ENCODE data around the gene CFTR. TPM values are rescaled to one million over a fixed set of nuclear protein-coding genes. Genes with fewer than 3 reads are reported as not detected.

The CFTR gene
- total RNA-seq, 1 experiment from 2014 or later: 1.2 TPM

DNA sequence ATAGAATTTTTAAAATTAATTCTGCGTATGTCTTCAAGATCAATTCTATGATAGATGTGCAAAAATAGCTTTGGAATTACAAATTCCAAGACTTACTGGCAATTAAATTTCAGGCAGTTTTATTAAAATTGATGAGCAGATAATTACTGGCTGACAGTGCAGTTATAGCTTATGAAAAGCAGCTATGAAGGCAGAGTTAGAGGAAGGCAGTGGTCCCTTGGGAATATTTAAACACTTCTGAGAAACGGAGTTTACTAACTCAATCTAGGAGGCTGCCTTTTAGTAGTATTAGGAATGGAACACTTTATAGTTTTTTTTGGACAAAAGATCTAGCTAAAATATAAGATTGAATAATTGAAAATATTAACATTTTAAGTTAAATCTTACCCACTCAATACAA is 70.8 kb downstream of the CFTR start:
- Mint-ChIP-seq H3K36me3 (ENCODE audit: insufficient read depth in 1 of 3, low read depth in 3 of 3) (no peaks in the 10 kb centered on the region), H3K27ac (no peak overlapping the region), H3K27me3 (ENCODE audit: low read depth) (no peaks in the 10 kb centered on the region), H3K9me3 (no peaks in the 10 kb centered on the region), H3K4me3 (no peak overlapping the region), H3K4me1 (peaks cover 3 to 8% of the 10 kb centered on the region in 2 experiments)
- H2BK15ac ChIP-seq (ENCODE audit: low read depth, low read length): no peak overlapping the region
- no peak overlapping the region for H4K5ac ChIP-seq (ENCODE audit: insufficient read length, low read depth, low read length)
- H2AFZ ChIP-seq (ENCODE audit: low read length): no peak overlapping the region
- H2BK120ac ChIP-seq (ENCODE audit: low read depth, low read length, poor library complexity, severe bottlenecking): no peak overlapping the region
- no peak overlapping the region for H2BK20ac ChIP-seq (ENCODE audit: low read depth, low read length, poor library complexity, severe bottlenecking)
- H3K18ac ChIP-seq (ENCODE audit: insufficient read length, low read depth, low read length): no peak overlapping the region
- no peak overlapping the region for H3T11ph ChIP-seq (ENCODE audit: low read length)
- no peak overlapping the region for H3K9ac ChIP-seq (ENCODE audit: extremely low read depth, insufficient read length, low read length)
- H3K4me2 ChIP-seq (ENCODE audit: insufficient read depth, insufficient read length, low read length): no peak overlapping the region
- no peak overlapping the region for H3K14ac ChIP-seq (ENCODE audit: insufficient read depth, low read length)
- no peaks in the 10 kb centered on the region for H3K79me2 ChIP-seq (ENCODE audit: insufficient read depth, low read length)
- WGBS (ENCODE audit: extremely low coverage, insufficient read length, low lambda C conversion rate): no CpG with 5 or more reads among the region's 2 CpGs
- no peak for DNase-seq
- H2BK12ac ChIP-seq (ENCODE audit: insufficient read length, low read depth, low read length): no peak overlapping the region
- H3K4me1 ChIP-seq (ENCODE audit: insufficient read depth, low read length): no peaks in the 10 kb centered on the region
- no peak overlapping the region for H3K56ac ChIP-seq (ENCODE audit: insufficient read length, low read depth, low read length)
- H3K23me2 ChIP-seq (ENCODE audit: insufficient read length, low read depth, low read length, poor library complexity, severe bottlenecking): no peaks in the 10 kb centered on the region
- H4K8ac ChIP-seq (replicated peaks; ENCODE audit: insufficient read length, low read depth, low read length): no peak overlapping the region
- H3K27me3 ChIP-seq (ENCODE audit: insufficient read depth, low read length): no peaks in the 10 kb centered on the region
- no peaks in the 10 kb centered on the region for H3K79me1 ChIP-seq (ENCODE audit: insufficient read depth, low read depth, low read length, poor library complexity, severe bottlenecking)
- H3K23ac ChIP-seq (ENCODE audit: insufficient read length, low read depth, low read length): no peak overlapping the region
- no peaks in the 10 kb centered on the region for H3K9me3 ChIP-seq (ENCODE audit: control insufficient read depth, low read depth, low read length)
- H2AK5ac ChIP-seq (ENCODE audit: insufficient read length, low read length): no peak overlapping the region
- H3K27ac ChIP-seq (ENCODE audit: insufficient read length, low read depth, low read length): no peak overlapping the region
- no peak overlapping the region for H4K91ac ChIP-seq (ENCODE audit: insufficient read length, low read depth, low read length)
- H4K20me1 ChIP-seq (ENCODE audit: control insufficient read depth, insufficient read depth, insufficient read length): no peaks in the 10 kb centered on the region
- no peak overlapping the region for H3K4ac ChIP-seq (ENCODE audit: low read depth, low read length)
- TF ChIP-seq, protein P1, sequence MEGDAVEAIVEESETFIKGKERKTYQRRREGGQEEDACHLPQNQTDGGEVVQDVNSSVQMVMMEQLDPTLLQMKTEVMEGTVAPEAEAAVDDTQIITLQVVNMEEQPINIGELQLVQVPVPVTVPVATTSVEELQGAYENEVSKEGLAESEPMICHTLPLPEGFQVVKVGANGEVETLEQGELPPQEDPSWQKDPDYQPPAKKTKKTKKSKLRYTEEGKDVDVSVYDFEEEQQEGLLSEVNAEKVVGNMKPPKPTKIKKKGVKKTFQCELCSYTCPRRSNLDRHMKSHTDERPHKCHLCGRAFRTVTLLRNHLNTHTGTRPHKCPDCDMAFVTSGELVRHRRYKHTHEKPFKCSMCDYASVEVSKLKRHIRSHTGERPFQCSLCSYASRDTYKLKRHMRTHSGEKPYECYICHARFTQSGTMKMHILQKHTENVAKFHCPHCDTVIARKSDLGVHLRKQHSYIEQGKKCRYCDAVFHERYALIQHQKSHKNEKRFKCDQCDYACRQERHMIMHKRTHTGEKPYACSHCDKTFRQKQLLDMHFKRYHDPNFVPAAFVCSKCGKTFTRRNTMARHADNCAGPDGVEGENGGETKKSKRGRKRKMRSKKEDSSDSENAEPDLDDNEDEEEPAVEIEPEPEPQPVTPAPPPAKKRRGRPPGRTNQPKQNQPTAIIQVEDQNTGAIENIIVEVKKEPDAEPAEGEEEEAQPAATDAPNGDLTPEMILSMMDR (conservative IDR thresholded peaks at IDR 0.05): no peak
- no peak overlapping the region for H2BK5ac ChIP-seq (ENCODE audit: insufficient read length, low read length)
